ENCODE measurements around the gene ABCB1. TPM values are rescaled to one million over a fixed set of nuclear protein-coding genes. Genes with fewer than 3 reads are reported as not detected.

The ABCB1 gene
- total RNA-seq, 1 donor from 2014 or later: 1.4 TPM

GRCh38 chr7:87517891-87518290 is 82.8 kb downstream of the ABCB1 start:
- Mint-ChIP-seq H3K27me3 (no peaks in the 10 kb centered on the region), H3K4me1 (no peaks in the 10 kb centered on the region), H3K36me3 (ENCODE audit: low read depth) (no peaks in the 10 kb centered on the region), H3K27ac (no peak overlapping the region), H3K4me3 (no peak overlapping the region), H3K9me3 (no peaks in the 10 kb centered on the region)
- DNase-seq: no peak
- intact Hi-C loops (cut with micrococcal nuclease): no loop called here

- H3K27me3 Mint-ChIP-seq: no peaks in the 10 kb centered on the region
- intact Hi-C loops (cut with micrococcal nuclease): no loop called here
- no peak overlapping the region for H3K27ac Mint-ChIP-seq
- no peaks in the 10 kb centered on the region for H3K4me1 Mint-ChIP-seq
- H3K9me3 Mint-ChIP-seq: no peaks in the 10 kb centered on the region
- no peak overlapping the region for H3K4me3 Mint-ChIP-seq
- no peaks in the 10 kb centered on the region for H3K36me3 Mint-ChIP-seq (ENCODE audit: low read depth)
- no peak for DNase-seq
Measured at GRCh38 chr7:87517136-87517815, 83.4 kb downstream of the ABCB1 start.

GRCh38 chr7:87513735-87514335 is 86.8 kb downstream of the ABCB1 start:
- intact Hi-C loops (cut with micrococcal nuclease): no loop called here
- DNase-seq: no peak
- H3K4me1 Mint-ChIP-seq: peaks cover 5% of the 10 kb centered on the region
- no peak overlapping the region for H3K27ac Mint-ChIP-seq
- H3K9me3 Mint-ChIP-seq: no peaks in the 10 kb centered on the region
- no peak overlapping the region for H3K4me3 Mint-ChIP-seq
- H3K36me3 Mint-ChIP-seq (ENCODE audit: low read depth): no peaks in the 10 kb centered on the region
- H3K27me3 Mint-ChIP-seq: no peaks in the 10 kb centered on the region

- no peaks in the 10 kb centered on the region for H3K9me3 Mint-ChIP-seq
- H3K4me3 Mint-ChIP-seq: no peak overlapping the region
- H3K27ac Mint-ChIP-seq: no peak overlapping the region
- DNase-seq: no peak
- H3K4me1 Mint-ChIP-seq: peaks cover 5% of the 10 kb centered on the region
- intact Hi-C loops (cut with micrococcal nuclease): no loop called here
- H3K27me3 Mint-ChIP-seq: no peaks in the 10 kb centered on the region
- no peaks in the 10 kb centered on the region for H3K36me3 Mint-ChIP-seq (ENCODE audit: low read depth)
Measured at GRCh38 chr7:87512906-87513305, 87.8 kb downstream of the ABCB1 start.

GRCh38 chr7:87511510-87511909 is 89.2 kb downstream of the ABCB1 start:
- intact Hi-C loops (cut with micrococcal nuclease): no loop called here
- DNase-seq: peak; percentile 33
- H3K27me3 Mint-ChIP-seq: no peaks in the 10 kb centered on the region
- peaks cover 5% of the 10 kb centered on the region for H3K4me1 Mint-ChIP-seq
- no peak overlapping the region for H3K4me3 Mint-ChIP-seq
- no peaks in the 10 kb centered on the region for H3K36me3 Mint-ChIP-seq (ENCODE audit: low read depth)
- H3K9me3 Mint-ChIP-seq: no peaks in the 10 kb centered on the region
- no peak overlapping the region for H3K27ac Mint-ChIP-seq

GRCh38 chr7:87510411-87510875 is 90.2 kb downstream of the ABCB1 start:
- H3K4me3 Mint-ChIP-seq: no peak overlapping the region
- H3K9me3 Mint-ChIP-seq: no peaks in the 10 kb centered on the region
- no peak for DNase-seq
- intact Hi-C loops (cut with micrococcal nuclease): no loop called here
- H3K4me1 Mint-ChIP-seq: peaks cover 12% of the 10 kb centered on the region
- H3K27ac Mint-ChIP-seq: no peak overlapping the region
- H3K27me3 Mint-ChIP-seq: no peaks in the 10 kb centered on the region
- H3K36me3 Mint-ChIP-seq (ENCODE audit: low read depth): no peaks in the 10 kb centered on the region

GRCh38 chr7:87507446-87507845 is 93.2 kb downstream of the ABCB1 start:
- H3K4me3 Mint-ChIP-seq: no peak overlapping the region
- H3K36me3 Mint-ChIP-seq (ENCODE audit: low read depth): no peaks in the 10 kb centered on the region
- intact Hi-C loops (cut with micrococcal nuclease): loop anchor here (5.0 kb wide), 4 partner anchors 120 to 605 kb away; partner anchors contain the start of gene RUNDC3B
- DNase-seq: no peak
- H3K4me1 Mint-ChIP-seq: peaks cover 12% of the 10 kb centered on the region
- H3K9me3 Mint-ChIP-seq: no peaks in the 10 kb centered on the region
- H3K27ac Mint-ChIP-seq: no peak overlapping the region
- no peaks in the 10 kb centered on the region for H3K27me3 Mint-ChIP-seq

GRCh38 chr7:87506246-87507180 is 94.2 kb downstream of the ABCB1 start:
- no peaks in the 10 kb centered on the region for H3K9me3 Mint-ChIP-seq
- intact Hi-C loops (cut with micrococcal nuclease): loop anchor here (5.0 kb wide), 4 partner anchors 121 to 606 kb away; partner anchors contain the start of gene RUNDC3B
- no peak overlapping the region for H3K27ac Mint-ChIP-seq
- no peak overlapping the region for H3K4me3 Mint-ChIP-seq
- no peaks in the 10 kb centered on the region for H3K27me3 Mint-ChIP-seq
- H3K4me1 Mint-ChIP-seq: peaks cover 12% of the 10 kb centered on the region
- DNase-seq: no peak
- no peaks in the 10 kb centered on the region for H3K36me3 Mint-ChIP-seq (ENCODE audit: low read depth)

- DNase-seq: no peak
- Mint-ChIP-seq H3K27me3 (no peaks in the 10 kb centered on the region), H3K9me3 (no peaks in the 10 kb centered on the region), H3K27ac (no peak overlapping the region), H3K4me3 (no peak overlapping the region), H3K36me3 (ENCODE audit: low read depth) (no peaks in the 10 kb centered on the region), H3K4me1 (peaks cover 12% of the 10 kb centered on the region)
- intact Hi-C loops (cut with micrococcal nuclease): loop anchor here (5.0 kb wide), 4 partner anchors 122 to 607 kb away; partner anchors contain the start of gene RUNDC3B
Measured at GRCh38 chr7:87505557-87506245, 95.0 kb downstream of the ABCB1 start.

- H3K27ac Mint-ChIP-seq: no peak overlapping the region
- no peak overlapping the region for H3K4me3 Mint-ChIP-seq
- H3K36me3 Mint-ChIP-seq (ENCODE audit: low read depth): no peaks in the 10 kb centered on the region
- DNase-seq: no peak
- intact Hi-C loops (cut with micrococcal nuclease): loop anchor here (5.0 kb wide), 4 partner anchors 122 to 607 kb away; partner anchors contain the start of gene RUNDC3B
- H3K9me3 Mint-ChIP-seq: no peaks in the 10 kb centered on the region
- peaks cover 10% of the 10 kb centered on the region for H3K4me1 Mint-ChIP-seq
- no peaks in the 10 kb centered on the region for H3K27me3 Mint-ChIP-seq
Measured at GRCh38 chr7:87505122-87505521, 95.6 kb downstream of the ABCB1 start.

- Mint-ChIP-seq H3K27me3 (peaks cover 4% of the 10 kb centered on the region), H3K36me3 (ENCODE audit: low read depth) (no peaks in the 10 kb centered on the region), H3K4me3 (no peak overlapping the region), H3K4me1 (no peaks in the 10 kb centered on the region), H3K9me3 (no peaks in the 10 kb centered on the region), H3K27ac (no peak overlapping the region)
- peak; percentile 19 for DNase-seq
- intact Hi-C loops (cut with micrococcal nuclease): no loop called here
Measured at GRCh38 chr7:87499494-87499893, 101.2 kb downstream of the ABCB1 start.

- DNase-seq: peak; percentile 17
- Mint-ChIP-seq H3K4me1 (no peaks in the 10 kb centered on the region), H3K36me3 (ENCODE audit: low read depth) (no peaks in the 10 kb centered on the region), H3K27me3 (peaks cover 4% of the 10 kb centered on the region), H3K4me3 (no peak overlapping the region), H3K27ac (no peak overlapping the region), H3K9me3 (no peaks in the 10 kb centered on the region)
- intact Hi-C loops (cut with micrococcal nuclease): no loop called here
Measured at GRCh38 chr7:87498893-87499292, 101.8 kb downstream of the ABCB1 start.

- DNase-seq: peak; percentile 20
- no peaks in the 10 kb centered on the region for H3K36me3 Mint-ChIP-seq (ENCODE audit: low read depth)
- H3K27me3 Mint-ChIP-seq: peaks cover 8% of the 10 kb centered on the region
Measured at GRCh38 chr7:87497482-87497881, 103.2 kb downstream of the ABCB1 start.

More at GRCh38 chr7:87497482-87497881, 103.2 kb downstream of the ABCB1 start:
- H3K27ac Mint-ChIP-seq: no peak overlapping the region
- H3K4me1 Mint-ChIP-seq: no peaks in the 10 kb centered on the region
- H3K4me3 Mint-ChIP-seq: no peak overlapping the region
- H3K9me3 Mint-ChIP-seq: peaks cover 4% of the 10 kb centered on the region
- intact Hi-C loops (cut with micrococcal nuclease): no loop called here

Data from activated CD4-positive, alpha-beta T cell treated with anti-CD3 and anti-CD28 coated beads, Interleukin-2, amount 10 ng/mL, durations not matched to agents 24 days and 14 days (primary cell).